Right lobe of liver (tissue), 6 donors: ENCODE measurements around the gene PCDH15. TPM values are rescaled to one million over a fixed set of nuclear protein-coding genes. Genes with fewer than 3 reads are reported as not detected.
"Not testable (repeated sequence)": the region's sequence is repeated elsewhere in the genome, so short reads cannot be mapped to it uniquely, and the experiment has no call there.

Source experiments
- ATAC-seq, 4 donors: fragments of 200-7000 bp; cut with Tn5 transposase; one replicate each; pipeline ENCODE4 v1.9.1; 2020; ENCODE audit warnings: mild to moderate bottlenecking in 4 of 4, moderate library complexity in 4 of 4
- DNase-seq, 3 donors: peaks; one replicate each; pipeline ENCODE4 v3.0.0-alpha.2; 2020
- H3K27ac ChIP-seq, 3 donors: fragments of 200-600 bp; one replicate each; pipeline ENCODE4 v1.8.0; 2022
- H3K27me3 ChIP-seq, 2 donors: fragments of 200-600 bp; one replicate each; pipeline ENCODE4 v1.8.0; 2022
- H3K36me3 ChIP-seq, 4 donors: fragments of 200-600 bp; sonication (generic) in 1 of 4; one replicate each; pipeline versions ENCODE4 v1.5.1 to v1.8.0; 2017 to 2022; ENCODE audit warnings: control low read depth in 1 of 4
- H3K4me1 ChIP-seq, 4 donors: fragments of 200-600 bp; sonication (generic) in 1 of 4; one replicate each; pipeline versions ENCODE4 v1.5.1 to v1.8.0; 2017 to 2022; ENCODE audit warnings: control low read depth in 1 of 4
- H3K4me3 ChIP-seq, 3 donors: fragments of 200-600 bp; one replicate each; pipeline ENCODE4 v1.8.0; 2022
- H3K9me3 ChIP-seq, 4 donors: fragments of 200-600 bp; sonication (generic) in 1 of 4; one replicate each; pipeline versions ENCODE4 v1.5.1 to v1.8.0; 2017 to 2022; ENCODE audit warnings: control low read depth in 1 of 4
- CTCF ChIP-seq, 4 donors: fragments of 200-600 bp in 3 of 4; fragments of 450-650 bp in 1 of 4; IDR thresholded peaks; one replicate each; pipeline versions ENCODE4 v1.5.1 to v1.8.0; 2016 to 2022; ENCODE audit warnings: antibody characterized with exemption in 4 of 4, mild to moderate bottlenecking in 2 of 4
- POLR2A ChIP-seq: fragments of 450-650 bp; IDR thresholded peaks from one replicate; pipeline ENCODE4 v1.6.1; 2017; ENCODE audit warnings: antibody characterized with exemption, mild to moderate bottlenecking
- WGBS: methylation state at CpG from one replicate; pipeline ENCODE4 v1.1.6; 2018; ENCODE audit warnings: low coverage, low lambda C conversion rate; ENCODE audit not compliant: insufficient coverage; ENCODE audit errors: missing lambda C conversion rate; 5-methylcytosine and 5-hydroxymethylcytosine counted together
- intact Hi-C, 2 donors: fragments of 100-400 bp; cut with DNase I; formaldehyde crosslinking; loops; one replicate each; pipeline versions ENCODE4 v1.11.2 to v1.14.1; 2022
- total RNA-seq, 6 experiments: library from RNA; depleted of rRNA in 2 of 6; stranded (reverse); fragments of >200 nt in 2 of 6; fragmentation: NEBNext Ultra II Directional in 3 of 6; extraction: Animal tissue kit (Norgen Biotek cat#: 25700) in 3 of 6; gene quantifications; one replicate each; pipeline versions ENCODE4 v1.1.0 to v1.2.4, GENCODE V29; 2016 to 2023
- donor health status: DM: no; HTN: yes; CAD: no.
- donor health status: DM: no; HTN: no; CAD: no.
- donor health status: DM: no; HTN: no; CAD: no.
- donor health status: DM: no; HTN: yes; CAD: no.
- donor health status: DM: no; HTN: yes; CAD: no.

Gene PCDH15
- total RNA-seq, 6 experiments from 2014 or later: not detected

GRCh38 chr10:54441275-54441674 is 359.8 kb downstream of the PCDH15 start:
- ATAC-seq: no peak
- intact Hi-C loops: no loop called here
- Histone ChIP-seq H3K9me3 (no peaks in the 10 kb centered on the region), H3K4me3 (no peak overlapping the region), H3K4me1 (no peaks in the 10 kb centered on the region), H3K27ac (no peak overlapping the region), H3K36me3 (no peaks in the 10 kb centered on the region), H3K27me3 (no peaks in the 10 kb centered on the region)
- DNase-seq: no peak
- 14% methylated on average over 2 of the region's 2 CpGs for WGBS
- TF ChIP-seq CTCF (IDR thresholded peaks at IDR 0.05): no peak
- TF ChIP-seq POLR2A: no peak

GRCh38 chr10:54434782-54435181 is 366.2 kb downstream of the PCDH15 start:
- Histone ChIP-seq H3K36me3 (no peaks in the 10 kb centered on the region), H3K27me3 (no peaks in the 10 kb centered on the region), H3K9me3 (no peaks in the 10 kb centered on the region), H3K4me1 (no peaks in the 10 kb centered on the region), H3K4me3 (no peak overlapping the region), H3K27ac (no peak overlapping the region)
- no peak for DNase-seq
- no peak for ATAC-seq
- intact Hi-C loops: no loop called here
- TF ChIP-seq POLR2A (no peak), CTCF (IDR thresholded peaks at IDR 0.05) (no peak)

- ATAC-seq (no peak), DNase-seq (no peak)
- no peak for TF ChIP-seq POLR2A
- no peak for TF ChIP-seq CTCF (IDR thresholded peaks at IDR 0.05)
- no peak overlapping the region for H3K27ac ChIP-seq
- WGBS: 69% methylated on average over 1 of the region's 1 CpG
- no peaks in the 10 kb centered on the region for H3K9me3 ChIP-seq
- no peaks in the 10 kb centered on the region for H3K4me1 ChIP-seq
- no peak overlapping the region for H3K4me3 ChIP-seq
- intact Hi-C loops: no loop called here
- no peaks in the 10 kb centered on the region for H3K27me3 ChIP-seq
- no peaks in the 10 kb centered on the region for H3K36me3 ChIP-seq
These were observed 385.5 kb downstream of the PCDH15 start for GRCh38 chr10:54415483-54415882.

- Histone ChIP-seq H3K4me3 (no peak overlapping the region), H3K9me3 (peaks cover 0 to 2% (median 0%) of the 10 kb centered on the region in 4 donors), H3K27ac (no peak overlapping the region), H3K4me1 (peaks cover 0 to 2% (median 0%) of the 10 kb centered on the region in 4 donors), H3K27me3 (no peaks in the 10 kb centered on the region), H3K36me3 (no peaks in the 10 kb centered on the region)
- TF ChIP-seq CTCF (IDR thresholded peaks at IDR 0.05): peak; percentile 21 to 53 (median 44)
- no peak for TF ChIP-seq POLR2A
- WGBS: 30% methylated on average over 1 of the region's 1 CpG
- peak in 1 of 4 donors; percentile 47 for ATAC-seq
- intact Hi-C loops: no loop called here
- DNase-seq: no peak
These were observed 398.5 kb downstream of the PCDH15 start for GRCh38 chr10:54402576-54402975.

GRCh38 chr10:54396031-54396430 is 405.0 kb downstream of the PCDH15 start:
- intact Hi-C loops: no loop called here
- ATAC-seq (no peak), DNase-seq (no peak)
- Histone ChIP-seq H3K27me3 (no peaks in the 10 kb centered on the region), H3K4me1 (peaks cover 0 to 3% (median 0%) of the 10 kb centered on the region in 4 donors), H3K36me3 (no peaks in the 10 kb centered on the region), H3K9me3 (no peaks in the 10 kb centered on the region), H3K27ac (no peak overlapping the region), H3K4me3 (no peak overlapping the region)
- WGBS: 53% methylated on average over 6 of the region's 6 CpGs
- TF ChIP-seq POLR2A: no peak

- intact Hi-C loops, H3K4me3 ChIP-seq, H3K9me3 ChIP-seq, H3K27ac ChIP-seq, H3K4me1 ChIP-seq, H3K36me3 ChIP-seq, DNase-seq, H3K27me3 ChIP-seq, ATAC-seq: not testable (repeated sequence)
- 75% methylated on average over 3 of the region's 6 CpGs for WGBS
These were observed 406.4 kb downstream of the PCDH15 start for GRCh38 chr10:54394598-54394997.
